ENCODE data around the gene DUSP22.

The DUSP22 gene

GRCh38 chr6:343226-343935, 51.1 kb downstream of the DUSP22 start:
- no peak overlapping the region for H3K4me3 ChIP-seq (ENCODE audit: low read depth in 1 of 2, low read length in 1 of 2)
- no peak overlapping the region for H3K27ac ChIP-seq
- H3K27me3 ChIP-seq: no peaks in the 10 kb centered on the region
- H3K4me1 ChIP-seq (ENCODE audit: control insufficient read depth in 1 of 2, insufficient read depth in 1 of 2, low read depth in 1 of 2, low read length in 1 of 2): peaks cover 36 to 37% of the 10 kb centered on the region in 2 experiments
- H3K36me3 ChIP-seq: peaks cover 9% of the 10 kb centered on the region
- H3K9me3 ChIP-seq: no peaks in the 10 kb centered on the region
- no peak for TF ChIP-seq CTCF (IDR thresholded peaks at IDR 0.05)

- Histone ChIP-seq H3K36me3 (peaks cover 18% of the 10 kb centered on the region), H3K9me3 (no peaks in the 10 kb centered on the region), H3K4me3 (ENCODE audit: low read depth in 1 of 2, low read length in 1 of 2) (no peak overlapping the region), H3K27ac (no peak overlapping the region), H3K27me3 (no peaks in the 10 kb centered on the region), H3K4me1 (ENCODE audit: control insufficient read depth in 1 of 2, insufficient read depth in 1 of 2, low read depth in 1 of 2, low read length in 1 of 2) (peaks cover 28 to 29% of the 10 kb centered on the region in 2 experiments)
- no peak for TF ChIP-seq CTCF (IDR thresholded peaks at IDR 0.05)
Measured at GRCh38 chr6:343960-344815, 51.9 kb downstream of the DUSP22 start.

GRCh38 chr6:344816-345340, 52.6 kb downstream of the DUSP22 start:
- no peak for TF ChIP-seq CTCF (IDR thresholded peaks at IDR 0.05)
- no peaks in the 10 kb centered on the region for H3K27me3 ChIP-seq
- peaks cover 21 to 22% of the 10 kb centered on the region in 2 experiments for H3K4me1 ChIP-seq (ENCODE audit: control insufficient read depth in 1 of 2, insufficient read depth in 1 of 2, low read depth in 1 of 2, low read length in 1 of 2)
- H3K9me3 ChIP-seq: no peaks in the 10 kb centered on the region
- H3K27ac ChIP-seq: no peak overlapping the region
- H3K4me3 ChIP-seq (ENCODE audit: low read depth in 1 of 2, low read length in 1 of 2): no peak overlapping the region
- H3K36me3 ChIP-seq: peaks cover 24% of the 10 kb centered on the region

GRCh38 chr6:345747-346385, 53.6 kb downstream of the DUSP22 start:
- H3K4me1 ChIP-seq (ENCODE audit: control insufficient read depth in 1 of 2, insufficient read depth in 1 of 2, low read depth in 1 of 2, low read length in 1 of 2): peaks cover 11 to 12% of the 10 kb centered on the region in 2 experiments
- TF ChIP-seq CTCF (IDR thresholded peaks at IDR 0.05): no peak
- no peak overlapping the region for H3K27ac ChIP-seq
- no peaks in the 10 kb centered on the region for H3K27me3 ChIP-seq
- peaks cover 34% of the 10 kb centered on the region for H3K36me3 ChIP-seq
- no peaks in the 10 kb centered on the region for H3K9me3 ChIP-seq
- H3K4me3 ChIP-seq (ENCODE audit: low read depth in 1 of 2, low read length in 1 of 2): no peak overlapping the region

GRCh38 chr6:346386-347030, 54.2 kb downstream of the DUSP22 start:
- Histone ChIP-seq H3K4me3 (ENCODE audit: low read depth in 1 of 2, low read length in 1 of 2) (no peak overlapping the region), H3K36me3 (peaks cover 40% of the 10 kb centered on the region), H3K27me3 (no peaks in the 10 kb centered on the region), H3K4me1 (ENCODE audit: control insufficient read depth in 1 of 2, insufficient read depth in 1 of 2, low read depth in 1 of 2, low read length in 1 of 2) (peaks cover 5 to 6% of the 10 kb centered on the region in 2 experiments), H3K27ac (no peak overlapping the region), H3K9me3 (no peaks in the 10 kb centered on the region)
- TF ChIP-seq CTCF (IDR thresholded peaks at IDR 0.05): no peak
